Liver (tissue), 9 donors: Measurements from ENCODE around the gene MVB12B. TPM values are rescaled to one million over a fixed set of nuclear protein-coding genes. Genes with fewer than 3 reads are reported as not detected.

Experiments used
- DNase-seq: peaks from one replicate; pipeline ENCODE4 v3.0.0-alpha.2; 2017; ENCODE audit warnings: low spot score
- H3K27ac ChIP-seq, 2 donors: one replicate each; pipeline ENCODE4 v1.7.0; 2013; ENCODE audit warnings: inconsistent platforms in 2 of 2, low read length in 2 of 2, control low read depth in 1 of 2, low read depth in 1 of 2, mild to moderate bottlenecking in 1 of 2
- H3K27me3 ChIP-seq, 4 donors: one replicate each; pipeline versions ENCODE4 v1.6.1 to v1.7.0; 2013; ENCODE audit warnings: low read length in 3 of 4, inconsistent platforms in 1 of 4, mild to moderate bottlenecking in 1 of 4, moderate library complexity in 1 of 4; ENCODE audit not compliant: control insufficient read depth in 4 of 4, insufficient read depth in 4 of 4
- H3K36me3 ChIP-seq, 4 donors: one replicate each; pipeline versions ENCODE4 v1.6.1 to v1.7.0; 2013; ENCODE audit warnings: low read length in 3 of 4, mild to moderate bottlenecking in 3 of 4, low read depth in 1 of 4, moderate library complexity in 1 of 4; ENCODE audit not compliant: control insufficient read depth in 4 of 4, insufficient read depth in 3 of 4
- H3K4me1 ChIP-seq, 4 donors: one replicate each; pipeline versions ENCODE4 v1.6.1 to v1.7.0; 2013; ENCODE audit warnings: low read length in 3 of 4, mild to moderate bottlenecking in 3 of 4, moderate library complexity in 1 of 4; ENCODE audit not compliant: control insufficient read depth in 4 of 4, insufficient read depth in 4 of 4
- H3K4me3 ChIP-seq, 3 donors: one replicate each; pipeline versions ENCODE4 v1.6.1 to v1.7.0; 2013; ENCODE audit warnings: low read length in 3 of 3, control low read depth in 1 of 3, low read depth in 1 of 3, mild to moderate bottlenecking in 1 of 3
- H3K9ac ChIP-seq, 2 donors: one replicate each; pipeline ENCODE4 v1.7.0; 2013; ENCODE audit warnings: low read length in 2 of 2, mild to moderate bottlenecking in 2 of 2, moderate library complexity in 2 of 2, control low read depth in 1 of 2, low read depth in 1 of 2
- H3K9me3 ChIP-seq, 4 donors: one replicate each; pipeline versions ENCODE4 v1.6.1 to v1.7.0; 2013; ENCODE audit warnings: low read length in 3 of 4; ENCODE audit not compliant: control insufficient read depth in 4 of 4
- ATF3 ChIP-seq: IDR thresholded peaks from 2 replicates; pipeline ENCODE4 v1.6.1; 2016; ENCODE audit warnings: antibody characterized with exemption
- CTCF ChIP-seq: fragments of 150-350 bp; IDR thresholded peaks from 2 replicates; pipeline ENCODE4 v1.5.1; 2017; ENCODE audit warnings: improper control_type of control experiment, low read depth, low read length; ENCODE audit not compliant: missing input control
- EGR1 ChIP-seq, 2 donors: IDR thresholded peaks; 2 replicates each; pipeline ENCODE4 v1.6.1; 2016 to 2018; ENCODE audit warnings: antibody characterized with exemption in 2 of 2, low read depth in 2 of 2
- FOXA1 ChIP-seq: IDR thresholded peaks from 2 replicates; pipeline ENCODE4 v1.6.1; 2016; ENCODE audit warnings: antibody characterized with exemption
- FOXA2 ChIP-seq: IDR thresholded peaks from 2 replicates; pipeline ENCODE4 v1.6.1; 2016; ENCODE audit warnings: antibody characterized with exemption
- HNF4G ChIP-seq: IDR thresholded peaks from 2 replicates; pipeline ENCODE4 v1.6.1; 2016; ENCODE audit warnings: antibody characterized with exemption
- JUND ChIP-seq, 2 donors: IDR thresholded peaks; 2 replicates each; pipeline ENCODE4 v1.6.1; 2016; ENCODE audit warnings: antibody characterized with exemption in 2 of 2
- RAD21 ChIP-seq, 2 donors: IDR thresholded peaks; 2 replicates each; pipeline ENCODE4 v1.6.1; 2016; ENCODE audit warnings: antibody characterized with exemption in 2 of 2, mild to moderate bottlenecking in 2 of 2
- SP1 ChIP-seq: IDR thresholded peaks from 2 replicates; pipeline ENCODE4 v1.6.1; 2018; ENCODE audit warnings: antibody characterized with exemption, mild to moderate bottlenecking
- TAF1 ChIP-seq: conservative IDR thresholded peaks from 2 replicates; pipeline ENCODE4 v1.6.1; 2016; ENCODE audit warnings: antibody characterized with exemption, mild to moderate bottlenecking
- ZBTB33 ChIP-seq: IDR thresholded peaks from 2 replicates; pipeline ENCODE4 v1.6.1; 2016; ENCODE audit warnings: antibody characterized with exemption
- WGBS: extraction: QIAGEN DNeasy Blood & Tissue Kit; methylation state at CpG from one replicate; pipeline ENCODE4 v1.1.7; 2013; 5-methylcytosine and 5-hydroxymethylcytosine counted together
- polyA plus RNA-seq, 2 donors: library from polyadenylated mRNA; stranded (reverse) in 1 of 2; unstranded in 1 of 2; fragments of 200-250 nt in 1 of 2; fragments of >200 nt in 1 of 2; fragmentation: Nextera tagmentation in 1 of 2; extraction: Ambion mirVana in 1 of 2; gene quantifications; one replicate each; pipeline versions ENCODE4 v1.2.1 to v1.2.3, GENCODE V29; 2013 to 2015
- total RNA-seq, 2 donors: library from RNA; depleted of rRNA; stranded (reverse); fragments of >200 nt; gene quantifications; one replicate each; pipeline ENCODE4 v1.2.3, GENCODE V29; 2014
- donor health status: healthy.
- donor health status: healthy.
- donor health status: healthy.
- donor health status: healthy.
- donor health status: healthy.

MVB12B gene
- total and polyA plus RNA-seq, 4 donors = 5.3 to 12.4 (median 8.4) TPM

- whole genome bisulfite sequencing = 86% methylated on average over 22 of the region's 22 CpGs
- Histone ChIP-seq H3K36me3 (no peaks in the 10 kb centered on the region), H3K27me3 (peaks cover 0 to 15% (median 1%) of the 10 kb centered on the region in 4 donors), H3K4me3 (no peak overlapping the region), H3K9ac (no peak overlapping the region), H3K4me1 (peaks cover 0 to 8% (median 5%) of the 10 kb centered on the region in 4 donors), H3K9me3 (no peaks in the 10 kb centered on the region), H3K27ac (no peak overlapping the region)
- DNase-seq = no peak
- TF ChIP-seq RAD21 (IDR thresholded peaks at IDR 0.05) = no peak
Observed at GRCh38 chr9:126519660-126520420, 193.2 kb downstream of the MVB12B start.

- 86% methylated on average over 10 of the region's 10 CpGs for WGBS
- TF ChIP-seq FOXA2 (no peak), ATF3 (no peak), JUND (IDR thresholded peaks at IDR 0.05) (no peak), CTCF (no peak), FOXA1 (no peak)
- H3K4me1 ChIP-seq = peaks cover 0 to 8% (median 5%) of the 10 kb centered on the region in 4 donors
- no peak overlapping the region for H3K4me3 ChIP-seq
- H3K27ac ChIP-seq = no peak overlapping the region
- no peaks in the 10 kb centered on the region for H3K36me3 ChIP-seq
- no peaks in the 10 kb centered on the region for H3K9me3 ChIP-seq
- no peak for DNase-seq
- H3K9ac ChIP-seq = no peak overlapping the region
- H3K27me3 ChIP-seq = peaks cover 0 to 15% (median 1%) of the 10 kb centered on the region in 4 donors
Observed at GRCh38 chr9:126520453-126520852, 193.8 kb downstream of the MVB12B start.

GRCh38 chr9:126521089-126521488 is 194.5 kb downstream of the MVB12B start:
- H3K4me1 ChIP-seq = peaks cover 0 to 10% (median 6%) of the 10 kb centered on the region in 4 donors
- H3K9me3 ChIP-seq = no peaks in the 10 kb centered on the region
- TF ChIP-seq FOXA1 = no peak
- no peak for TF ChIP-seq SP1
- TF ChIP-seq RAD21 (IDR thresholded peaks at IDR 0.05) = no peak
- TF ChIP-seq TAF1 = no peak
- no peaks in the 10 kb centered on the region for H3K36me3 ChIP-seq
- no peak overlapping the region for H3K4me3 ChIP-seq
- no peak for DNase-seq
- WGBS = 57% methylated on average over 11 of the region's 11 CpGs
- no peak overlapping the region for H3K9ac ChIP-seq
- no peak overlapping the region for H3K27ac ChIP-seq
- peaks cover 0 to 9% (median 1%) of the 10 kb centered on the region in 4 donors for H3K27me3 ChIP-seq

- H3K9ac ChIP-seq = no peak overlapping the region
- H3K36me3 ChIP-seq = no peaks in the 10 kb centered on the region
- H3K4me3 ChIP-seq = no peak overlapping the region
- WGBS = 84% methylated on average over 13 of the region's 13 CpGs
- H3K4me1 ChIP-seq = peaks cover 0 to 14% (median 10%) of the 10 kb centered on the region in 4 donors
- peaks cover 0 to 9% (median 1%) of the 10 kb centered on the region in 4 donors for H3K27me3 ChIP-seq
- H3K9me3 ChIP-seq = no peaks in the 10 kb centered on the region
- no peak for DNase-seq
- no peak overlapping the region for H3K27ac ChIP-seq
- TF ChIP-seq EGR1 (IDR thresholded peaks at IDR 0.05; ENCODE audit: low read depth in 2 of 2) = no peak
- no peak for TF ChIP-seq CTCF
- no peak for TF ChIP-seq TAF1
- TF ChIP-seq HNF4G = no peak
- TF ChIP-seq ZBTB33 = no peak
Observed at GRCh38 chr9:126521551-126521950, 194.9 kb downstream of the MVB12B start.
